Measurements from ENCODE around the gene C12orf57. TPM values are rescaled to one million over a fixed set of nuclear protein-coding genes. Genes with fewer than 3 reads are reported as not detected.

C12orf57 gene
- polyA plus RNA-seq, 1 donor from 2014 or later = 500 TPM

DNA sequence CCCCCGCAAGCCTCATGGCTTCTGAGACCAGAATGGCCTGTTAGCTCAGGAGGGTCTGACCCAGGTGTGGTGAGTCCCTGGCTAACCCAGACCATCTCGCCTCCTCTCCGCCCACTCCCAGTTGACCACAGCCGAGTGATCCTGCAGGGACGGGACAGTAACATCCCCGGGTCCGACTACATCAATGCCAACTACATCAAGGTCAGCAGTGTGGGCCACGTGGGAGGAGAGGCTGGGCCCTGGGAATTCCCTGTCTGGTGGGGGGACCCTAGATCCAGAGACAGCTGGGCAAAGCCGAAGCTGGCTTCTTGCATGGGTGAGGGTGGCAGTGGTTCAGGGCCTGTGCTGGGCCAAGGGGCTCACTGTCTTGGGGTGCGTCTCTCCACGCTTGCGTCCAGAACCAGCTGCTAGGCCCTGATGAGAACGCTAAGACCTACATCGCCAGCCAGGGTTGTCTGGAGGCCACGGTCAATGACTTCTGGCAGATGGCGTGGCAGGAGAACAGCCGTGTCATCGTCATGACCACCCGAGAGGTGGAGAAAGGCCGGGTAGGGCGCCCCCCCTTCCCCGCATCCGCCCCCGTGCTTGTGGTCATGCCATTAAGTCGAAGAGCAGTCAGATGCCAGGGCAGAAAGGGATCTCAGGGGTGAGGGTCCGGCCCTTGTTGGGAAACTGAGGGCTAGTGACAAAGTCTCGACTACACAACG lies 12.4 kb downstream of the C12orf57 start:
- Histone ChIP-seq H3K36me3 (ENCODE audit: insufficient read depth, low read length) (no peaks in the 10 kb centered on the region), H3K4me2 (ENCODE audit: low read length) (no peak overlapping the region), H3F3A (ENCODE audit: insufficient read depth, low read length, poor library complexity, severe bottlenecking) (no peaks in the 10 kb centered on the region), H3K9me3 (ENCODE audit: low read length) (no peaks in the 10 kb centered on the region), H3K27ac (ENCODE audit: low read length) (no peak overlapping the region), H3K27me3 (ENCODE audit: insufficient read depth, low read depth, low read length) (no peaks in the 10 kb centered on the region), H3K9ac (ENCODE audit: low read length) (no peak overlapping the region), H3K4me3 (ENCODE audit: low read length) (no peak overlapping the region), H2AFZ (ENCODE audit: low read depth, low read length) (no peak overlapping the region), H3K9me2 (ENCODE audit: insufficient read depth, low read length) (no peaks in the 10 kb centered on the region), H3K79me2 (replicated peaks; ENCODE audit: insufficient read depth, low read length) (no peaks in the 10 kb centered on the region), H4K20me1 (ENCODE audit: insufficient read depth) (no peaks in the 10 kb centered on the region)
- no peak for TF ChIP-seq POLR2AphosphoS5 (IDR thresholded peaks at IDR 0.05)
- TF ChIP-seq RAD21 (conservative IDR thresholded peaks at IDR 0.05) = no peak
- TF ChIP-seq EZH2 (IDR thresholded peaks at IDR 0.05; ENCODE audit: borderline replicate concordance, insufficient read depth, low read length, poor library complexity, severe bottlenecking) = no peak
- TF ChIP-seq REST (IDR thresholded peaks at IDR 0.05; ENCODE audit: borderline replicate concordance) = no peak
- no peak for TF ChIP-seq EP300 (conservative IDR thresholded peaks at IDR 0.05; ENCODE audit: poor library complexity, severe bottlenecking)
- TF ChIP-seq TAF1 (IDR thresholded peaks at IDR 0.05; ENCODE audit: low read depth) = no peak
- no peak for TF ChIP-seq SMC3 (conservative IDR thresholded peaks at IDR 0.05; ENCODE audit: poor library complexity)
- TF ChIP-seq, protein P1, sequence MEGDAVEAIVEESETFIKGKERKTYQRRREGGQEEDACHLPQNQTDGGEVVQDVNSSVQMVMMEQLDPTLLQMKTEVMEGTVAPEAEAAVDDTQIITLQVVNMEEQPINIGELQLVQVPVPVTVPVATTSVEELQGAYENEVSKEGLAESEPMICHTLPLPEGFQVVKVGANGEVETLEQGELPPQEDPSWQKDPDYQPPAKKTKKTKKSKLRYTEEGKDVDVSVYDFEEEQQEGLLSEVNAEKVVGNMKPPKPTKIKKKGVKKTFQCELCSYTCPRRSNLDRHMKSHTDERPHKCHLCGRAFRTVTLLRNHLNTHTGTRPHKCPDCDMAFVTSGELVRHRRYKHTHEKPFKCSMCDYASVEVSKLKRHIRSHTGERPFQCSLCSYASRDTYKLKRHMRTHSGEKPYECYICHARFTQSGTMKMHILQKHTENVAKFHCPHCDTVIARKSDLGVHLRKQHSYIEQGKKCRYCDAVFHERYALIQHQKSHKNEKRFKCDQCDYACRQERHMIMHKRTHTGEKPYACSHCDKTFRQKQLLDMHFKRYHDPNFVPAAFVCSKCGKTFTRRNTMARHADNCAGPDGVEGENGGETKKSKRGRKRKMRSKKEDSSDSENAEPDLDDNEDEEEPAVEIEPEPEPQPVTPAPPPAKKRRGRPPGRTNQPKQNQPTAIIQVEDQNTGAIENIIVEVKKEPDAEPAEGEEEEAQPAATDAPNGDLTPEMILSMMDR (IDR thresholded peaks at IDR 0.05; ENCODE audit: poor library complexity, severe bottlenecking) = no peak
- no peak for TF ChIP-seq MXI1 (conservative IDR thresholded peaks at IDR 0.05; ENCODE audit: poor library complexity, severe bottlenecking)

- H3K27ac ChIP-seq (ENCODE audit: low read length) = no peak overlapping the region
- H4K20me1 ChIP-seq (ENCODE audit: insufficient read depth) = no peaks in the 10 kb centered on the region
- H3K4me2 ChIP-seq (ENCODE audit: low read length) = no peak overlapping the region
- no peaks in the 10 kb centered on the region for H3F3A ChIP-seq (ENCODE audit: insufficient read depth, low read length, poor library complexity, severe bottlenecking)
- TF ChIP-seq EZH2 (IDR thresholded peaks at IDR 0.05; ENCODE audit: borderline replicate concordance, insufficient read depth, low read length, poor library complexity, severe bottlenecking) (no peak), REST (IDR thresholded peaks at IDR 0.05; ENCODE audit: borderline replicate concordance) (no peak), TAF1 (IDR thresholded peaks at IDR 0.05; ENCODE audit: low read depth) (no peak), SMC3 (conservative IDR thresholded peaks at IDR 0.05; ENCODE audit: poor library complexity) (no peak), POLR2AphosphoS5 (IDR thresholded peaks at IDR 0.05) (no peak), EP300 (conservative IDR thresholded peaks at IDR 0.05; ENCODE audit: poor library complexity, severe bottlenecking) (no peak), MXI1 (conservative IDR thresholded peaks at IDR 0.05; ENCODE audit: poor library complexity, severe bottlenecking) (no peak), RAD21 (conservative IDR thresholded peaks at IDR 0.05) (no peak)
- TF ChIP-seq, protein P1 (IDR thresholded peaks at IDR 0.05; ENCODE audit: poor library complexity, severe bottlenecking) = no peak
- no peaks in the 10 kb centered on the region for H3K27me3 ChIP-seq (ENCODE audit: insufficient read depth, low read depth, low read length)
- H2AFZ ChIP-seq (ENCODE audit: low read depth, low read length) = no peak overlapping the region
- no peaks in the 10 kb centered on the region for H3K36me3 ChIP-seq (ENCODE audit: insufficient read depth, low read length)
- no peak overlapping the region for H3K4me3 ChIP-seq (ENCODE audit: low read length)
- H3K9me2 ChIP-seq (ENCODE audit: insufficient read depth, low read length) = no peaks in the 10 kb centered on the region
- H3K9ac ChIP-seq (ENCODE audit: low read length) = no peak overlapping the region
- H3K9me3 ChIP-seq (ENCODE audit: low read length) = no peaks in the 10 kb centered on the region
- H3K79me2 ChIP-seq (replicated peaks; ENCODE audit: insufficient read depth, low read length) = no peaks in the 10 kb centered on the region
Measured at GRCh38 chr12:6957151-6957701, 13.4 kb downstream of the C12orf57 start.
